Stimulated activated CD8-positive, alpha-beta memory T cell treated with anti-CD3 and anti-CD28 coated beads, Interleukin-4, amount 100 ng/mL, for 1 hour (primary cell): ENCODE data around the gene VRK3.
"Not testable (repeated sequence)": the region's sequence is repeated elsewhere in the genome, so short reads cannot be mapped to it uniquely, and the experiment has no call there.

Experiments
- DNase-seq, 2 donors: peaks; one replicate each; pipeline ENCODE4 v3.0.0-alpha.2; 2020; ENCODE audit warnings: low read depth in 2 of 2, low spot score in 1 of 2

VRK3 gene

DNA sequence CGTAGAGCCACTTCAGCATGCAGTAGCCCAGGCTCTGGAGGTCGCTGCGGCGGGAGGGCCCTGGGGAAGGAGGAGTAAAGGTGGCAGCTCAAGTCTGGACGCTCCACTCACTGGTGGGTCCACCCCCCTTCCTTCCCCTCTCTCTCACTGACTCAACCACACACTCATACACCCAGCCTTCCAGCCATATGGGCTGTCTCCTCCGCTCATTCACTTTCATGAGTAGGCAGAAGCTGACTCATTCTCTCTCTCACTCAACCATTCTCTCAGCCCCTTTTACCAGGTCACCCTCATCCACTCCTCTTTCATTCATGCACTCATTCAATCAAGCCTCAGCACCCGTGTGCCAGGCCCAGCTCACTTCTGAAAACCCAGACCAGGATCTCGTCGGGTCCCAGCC lies 36.7 kb downstream of the VRK3 start:
- DNase-seq = no peak

GRCh38 chr19:49988007-49988406 lies 37.2 kb downstream of the VRK3 start:
- DNase-seq = no peak

- peak; percentile 35 to 36 for DNase-seq
These were observed 37.9 kb downstream of the VRK3 start for GRCh38 chr19:49987159-49987698.

GRCh38 chr19:49986354-49986753 lies 38.8 kb downstream of the VRK3 start:
- no peak for DNase-seq

- no peak for DNase-seq
These were observed 39.3 kb downstream of the VRK3 start for GRCh38 chr19:49985871-49986270.

- DNase-seq = no peak
These were observed 40.7 kb downstream of the VRK3 start for GRCh38 chr19:49984491-49984890.

DNA sequence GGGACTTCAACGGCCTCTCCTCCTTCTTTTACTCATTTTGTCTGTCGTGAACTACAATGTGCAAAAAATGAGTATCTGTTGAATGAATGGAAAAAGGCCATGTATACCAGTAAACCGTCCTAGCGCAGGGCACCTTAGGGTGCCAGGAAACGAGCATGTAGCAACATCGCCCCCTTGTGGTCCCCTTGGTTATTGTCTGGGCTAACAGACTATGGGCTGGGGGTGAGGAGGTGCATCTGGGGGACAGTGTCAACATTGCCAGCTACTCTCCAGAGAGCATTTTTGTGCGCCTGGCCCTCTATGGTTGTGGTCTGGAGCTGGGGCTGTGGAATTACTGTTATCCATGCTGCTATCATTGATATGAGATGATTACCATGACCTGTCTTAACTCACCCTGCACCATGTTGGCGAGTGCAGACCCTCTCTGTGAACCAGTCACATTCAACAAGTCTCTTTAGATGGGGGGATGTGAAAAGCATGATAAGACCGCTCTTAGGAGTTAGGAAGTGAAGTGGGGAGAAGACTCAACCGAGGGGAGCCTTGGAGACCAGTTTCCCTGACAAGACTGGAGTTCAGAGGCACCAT lies 41.4 kb downstream of the VRK3 start:
- DNase-seq = peak; percentile 65 to 76

GRCh38 chr19:49981603-49982593 lies 43.3 kb downstream of the VRK3 start:
- DNase-seq = no peak

GRCh38 chr19:49978324-49978723 lies 46.8 kb downstream of the VRK3 start:
- DNase-seq = no peak

DNA sequence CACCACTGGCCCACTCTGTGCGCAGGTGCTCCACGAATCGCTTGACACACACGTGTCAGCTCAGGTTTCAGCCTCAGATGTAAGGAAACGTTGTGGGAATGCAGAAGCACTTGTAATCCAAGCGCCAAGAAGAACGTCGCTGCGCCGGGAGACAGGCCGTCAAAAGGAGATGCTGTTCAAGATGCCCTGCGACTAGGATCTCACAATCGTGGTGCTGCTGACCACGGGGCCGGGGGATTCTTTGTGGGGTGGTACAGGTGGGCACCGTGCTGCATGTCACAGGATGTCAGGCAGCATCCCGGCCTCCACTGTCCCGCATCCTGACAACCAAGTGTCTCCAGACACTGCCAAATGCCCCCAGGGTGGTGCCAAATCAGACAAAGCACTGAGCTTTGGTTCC lies 47.3 kb downstream of the VRK3 start:
- DNase-seq = no peak

GRCh38 chr19:49977076-49977475 lies 48.1 kb downstream of the VRK3 start:
- no peak for DNase-seq

GRCh38 chr19:49976496-49976895 lies 48.7 kb downstream of the VRK3 start:
- no peak for DNase-seq

DNA sequence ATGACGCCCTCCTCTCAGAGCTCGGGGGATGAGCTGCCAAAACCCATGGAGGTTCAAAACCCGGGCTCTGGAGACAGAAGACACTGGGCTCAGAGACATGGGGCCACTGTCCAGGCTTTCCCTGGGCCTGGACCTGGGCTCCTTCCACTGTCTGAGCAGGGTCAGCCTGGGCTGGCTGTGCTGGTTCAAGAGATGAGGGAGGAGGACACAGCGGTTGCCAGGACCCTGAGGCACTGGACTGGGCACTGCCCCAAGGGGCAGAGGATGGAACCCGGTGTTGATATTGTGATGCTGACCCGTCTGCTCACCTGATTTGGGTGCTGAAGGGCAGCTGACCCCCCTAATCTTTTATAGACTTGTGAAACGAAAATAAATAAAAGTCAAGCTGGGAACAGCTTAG lies 50.1 kb downstream of the VRK3 start:
- DNase-seq = no peak

- no peak for DNase-seq
These were observed 51.2 kb downstream of the VRK3 start for GRCh38 chr19:49973987-49974386.

- no peak for DNase-seq
These were observed 52.3 kb downstream of the VRK3 start for GRCh38 chr19:49972841-49973240.

DNA sequence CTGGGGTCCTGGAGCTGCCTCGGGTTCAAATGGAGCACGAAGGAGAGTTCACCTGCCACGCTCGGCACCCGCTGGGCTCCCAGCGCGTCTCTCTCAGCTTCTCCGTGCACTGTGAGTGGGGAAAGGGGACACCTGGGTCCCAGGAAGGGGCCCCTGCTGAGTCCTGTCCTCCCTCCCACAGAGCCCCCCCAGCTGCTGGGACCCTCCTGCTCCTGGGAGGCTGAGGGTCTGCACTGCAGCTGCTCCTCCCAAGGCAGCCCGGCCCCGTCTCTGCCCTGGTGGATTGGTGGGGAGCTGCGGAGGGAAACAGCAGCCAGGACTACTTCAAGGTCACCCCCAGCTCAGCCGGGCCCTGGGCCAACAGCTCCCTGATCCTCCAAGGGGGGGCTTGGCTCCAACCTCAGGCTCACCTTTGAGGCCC lies 53.2 kb downstream of the VRK3 start:
- no peak for DNase-seq

GRCh38 chr19:49969355-49969754 lies 55.8 kb downstream of the VRK3 start:
- not testable (repeated sequence) for DNase-seq

GRCh38 chr19:49968279-49968922 lies 56.8 kb downstream of the VRK3 start:
- DNase-seq = no peak

DNA sequence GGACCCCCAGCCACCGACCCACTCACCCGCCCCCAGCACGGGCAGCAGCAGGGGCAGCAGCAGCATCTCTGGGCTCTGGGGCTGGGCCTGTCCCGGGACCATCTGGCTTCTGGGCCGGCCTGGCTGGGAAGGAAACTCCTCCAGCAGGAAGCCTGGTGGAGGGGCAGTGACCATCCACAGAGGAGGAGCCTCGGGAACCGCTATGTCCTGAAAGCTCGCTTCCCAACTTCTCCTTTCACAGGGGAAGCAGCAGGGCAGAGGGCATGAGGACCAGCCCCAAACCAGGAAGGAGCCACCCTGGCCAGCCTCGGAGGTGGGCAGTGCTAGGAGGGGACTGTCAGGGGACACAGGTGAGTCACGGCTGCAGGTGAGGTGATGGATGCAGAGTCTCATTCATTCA lies 64.2 kb downstream of the VRK3 start, which contains the start of gene SIGLEC11:
Gene SIGLEC11, minus strand, starts transcription at position 193 of the 400 bp plus-strand sequence. Its CDS starts 91 bp downstream, at position 102.
- not testable (repeated sequence) for DNase-seq

DNA sequence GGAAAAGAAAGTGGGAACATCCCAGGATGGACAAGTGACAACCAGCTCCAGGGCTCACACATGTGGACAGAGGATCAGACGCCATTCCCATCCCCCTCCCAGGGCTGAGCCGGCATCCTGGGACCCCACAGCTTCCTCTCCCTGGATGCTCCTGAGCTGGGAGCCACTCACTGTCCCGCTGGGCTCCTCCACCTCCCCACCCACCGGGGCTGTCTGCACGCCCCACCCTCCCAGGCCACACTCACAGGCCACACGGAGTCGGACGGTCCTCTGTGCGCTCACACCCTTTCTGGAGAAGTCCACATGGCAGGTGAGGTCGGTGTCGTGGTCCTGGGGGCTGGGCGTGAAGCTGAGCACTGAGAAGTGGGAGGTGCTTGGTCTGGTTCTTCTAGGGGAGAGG lies 65.3 kb downstream of the VRK3 start:
- not testable (repeated sequence) for DNase-seq

GRCh38 chr19:49958596-49958995 lies 66.6 kb downstream of the VRK3 start:
- DNase-seq = not testable (repeated sequence)
